IPS DF 19.7 (cell line): Measurements from ENCODE around the gene SMCP.

ENCODE experiments used
- DNase-seq: peaks from one replicate; pipeline ENCODE4 v3.0.0-alpha.2; 2013; ENCODE audit warnings: low read depth, low spot score

Gene SMCP

DNA sequence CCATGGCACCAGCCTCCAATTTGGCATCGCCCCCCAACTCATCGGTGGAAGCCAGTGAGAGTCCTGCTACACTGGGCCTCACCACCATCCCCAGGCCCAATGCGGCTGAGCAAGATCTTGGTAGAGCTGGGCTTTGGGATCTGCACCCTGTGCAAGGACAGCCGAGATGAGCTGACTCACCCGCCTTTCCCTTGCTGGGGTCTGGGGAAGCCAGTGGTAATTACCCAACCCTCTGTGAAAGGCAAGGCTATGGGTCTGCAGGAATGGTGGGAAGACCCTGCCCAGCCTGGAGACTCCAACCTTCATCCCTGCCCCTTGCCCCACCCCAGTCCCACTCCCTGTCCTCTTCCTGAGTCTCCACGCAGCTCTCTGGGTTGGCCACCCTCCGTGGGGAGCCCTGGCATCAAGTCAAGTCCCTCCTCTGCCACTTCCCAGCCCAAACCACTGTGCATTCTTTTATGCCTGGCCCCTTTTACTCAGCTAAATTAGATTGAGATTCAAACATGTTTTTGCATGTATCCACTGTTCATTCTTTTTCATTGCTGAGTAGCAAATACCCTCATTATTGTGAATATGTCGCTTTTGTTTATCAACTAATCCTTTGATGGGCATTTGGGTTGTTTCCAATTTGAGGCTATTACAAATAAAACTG, 8.8 kb downstream of the SMCP start:
- DNase-seq = no peak

DNA sequence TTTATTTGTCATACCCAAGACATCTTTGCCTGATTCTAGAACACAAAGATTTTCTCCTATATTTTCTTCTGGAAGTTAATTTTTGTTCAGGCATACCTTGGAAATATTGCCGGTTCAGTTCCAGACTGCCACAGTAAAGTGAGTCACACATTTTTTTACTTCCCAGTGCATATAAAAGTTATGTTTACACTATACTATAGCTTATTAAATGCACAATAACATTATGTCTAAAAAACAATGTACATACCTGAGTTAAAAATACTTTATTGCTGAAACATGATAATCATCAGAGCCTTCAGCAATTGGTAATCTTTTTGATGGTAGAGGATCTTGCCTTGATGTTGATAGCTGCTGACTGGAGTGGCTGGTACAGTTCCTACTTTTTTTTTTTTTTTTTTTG, 10.0 kb downstream of the SMCP start:
- no peak for DNase-seq

DNA sequence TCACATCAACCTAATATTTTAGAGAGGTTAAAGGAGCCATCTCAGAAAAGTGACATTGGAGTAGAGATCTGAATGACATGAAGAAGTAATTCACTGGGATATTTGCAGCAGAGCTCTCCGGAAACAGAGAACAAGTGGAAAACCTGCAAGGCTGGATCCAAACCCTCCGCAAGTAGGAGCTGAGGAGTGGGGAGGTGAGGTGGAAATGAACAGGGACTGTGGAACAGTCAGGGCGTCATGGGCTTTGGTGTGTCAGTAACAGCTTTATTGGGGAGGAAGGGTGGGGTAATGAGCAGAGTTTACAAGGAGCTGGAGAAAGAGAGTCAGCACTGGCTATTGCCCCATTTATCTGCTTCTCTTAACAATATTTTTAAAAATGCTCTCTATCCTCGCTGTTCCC, 20.9 kb downstream of the SMCP start:
- DNase-seq = no peak

DNA sequence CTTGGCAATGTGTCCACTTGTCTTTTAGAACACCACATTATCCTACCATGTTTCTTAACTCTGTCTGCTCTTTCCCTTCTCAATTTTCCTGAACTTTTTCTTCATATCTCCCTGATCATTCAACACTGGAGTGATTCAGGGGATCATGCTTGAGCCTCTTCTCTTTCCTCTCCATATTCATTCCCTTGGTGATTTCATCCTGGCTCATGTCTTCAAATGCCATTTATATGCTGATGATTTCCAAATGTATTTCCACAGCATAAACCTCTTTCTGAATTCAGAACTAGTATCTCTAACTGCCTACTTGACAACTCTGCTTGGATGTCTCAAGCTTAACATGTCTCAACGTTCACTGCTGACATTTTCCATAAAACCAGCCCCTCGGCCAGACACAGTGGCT, 21.8 kb downstream of the SMCP start:
- no peak for DNase-seq

DNA sequence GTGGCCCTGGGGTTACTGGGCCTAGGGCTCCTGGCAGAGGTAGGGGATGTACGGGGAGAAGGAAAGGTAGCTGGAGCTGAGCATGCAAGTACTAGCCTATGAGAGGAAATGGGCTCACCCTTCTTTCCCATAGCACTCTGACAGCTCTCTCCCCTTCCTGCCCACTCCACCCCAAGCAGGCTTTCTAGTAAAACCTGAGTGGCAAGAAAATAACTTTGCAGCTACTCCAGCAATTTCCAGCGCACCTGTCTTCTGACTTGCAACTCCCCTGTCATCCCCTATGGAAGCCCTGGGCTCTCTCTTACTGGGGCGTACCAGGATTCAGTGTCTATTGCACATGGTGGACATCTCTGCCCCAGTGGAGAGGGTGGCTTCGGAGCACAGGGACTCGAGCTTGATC, 23.5 kb downstream of the SMCP start:
- no peak for DNase-seq

DNA sequence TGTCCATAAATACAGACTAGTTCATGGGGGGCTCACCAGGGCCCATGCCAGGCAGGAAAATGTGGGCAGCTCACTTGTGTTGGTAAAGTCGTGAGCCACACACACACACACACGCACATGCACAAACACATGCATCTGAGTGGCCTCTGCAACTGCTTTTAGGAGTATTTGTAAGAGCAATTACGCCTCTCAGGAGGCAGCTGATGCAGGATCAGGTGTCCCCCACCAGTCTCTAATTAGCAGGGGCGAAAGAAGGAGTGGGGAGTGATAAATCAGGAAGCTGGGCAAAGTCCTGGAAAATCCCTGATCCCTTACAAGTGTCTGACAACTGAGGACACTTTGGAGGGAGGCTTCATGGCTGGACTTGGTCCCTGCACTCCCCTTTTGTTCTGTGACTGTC, 24.5 kb downstream of the SMCP start:
- no peak for DNase-seq

DNA sequence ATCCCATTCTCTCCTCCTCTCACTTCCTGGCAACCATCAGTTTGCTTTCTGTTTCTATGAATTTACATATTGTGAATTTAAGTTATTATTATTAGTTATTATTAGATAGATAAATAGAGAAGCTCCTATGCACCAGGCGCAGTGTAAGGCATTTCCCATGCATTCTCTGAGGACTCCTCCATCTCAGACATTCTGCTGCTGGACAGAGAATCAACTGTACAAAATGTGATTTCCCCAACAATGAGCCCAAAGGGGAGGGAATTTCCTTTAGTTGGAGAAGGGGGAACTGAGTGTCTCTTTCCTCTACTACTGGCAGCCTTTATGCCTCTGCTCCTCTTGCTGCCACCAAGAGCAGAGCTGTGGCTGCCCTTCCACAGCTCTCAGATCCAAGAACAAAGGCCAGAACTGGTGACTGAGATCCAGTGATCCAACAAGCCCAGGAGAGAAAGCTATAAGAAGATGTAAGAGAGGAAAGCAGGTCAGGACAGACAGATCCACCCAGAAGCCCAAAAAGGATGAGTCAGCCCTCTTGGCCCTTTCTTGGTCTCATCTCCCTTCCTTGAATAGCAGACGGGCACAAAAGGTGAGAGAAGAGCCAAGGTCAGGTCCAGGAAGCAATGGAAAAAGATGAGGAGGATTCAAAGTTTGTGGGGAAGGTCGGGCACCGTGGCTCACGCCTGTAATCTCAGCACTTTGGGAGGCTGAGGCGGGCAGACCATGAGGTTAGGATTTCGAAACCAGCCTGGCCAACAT, 26.7 kb downstream of the SMCP start:
- DNase-seq = no peak

DNA sequence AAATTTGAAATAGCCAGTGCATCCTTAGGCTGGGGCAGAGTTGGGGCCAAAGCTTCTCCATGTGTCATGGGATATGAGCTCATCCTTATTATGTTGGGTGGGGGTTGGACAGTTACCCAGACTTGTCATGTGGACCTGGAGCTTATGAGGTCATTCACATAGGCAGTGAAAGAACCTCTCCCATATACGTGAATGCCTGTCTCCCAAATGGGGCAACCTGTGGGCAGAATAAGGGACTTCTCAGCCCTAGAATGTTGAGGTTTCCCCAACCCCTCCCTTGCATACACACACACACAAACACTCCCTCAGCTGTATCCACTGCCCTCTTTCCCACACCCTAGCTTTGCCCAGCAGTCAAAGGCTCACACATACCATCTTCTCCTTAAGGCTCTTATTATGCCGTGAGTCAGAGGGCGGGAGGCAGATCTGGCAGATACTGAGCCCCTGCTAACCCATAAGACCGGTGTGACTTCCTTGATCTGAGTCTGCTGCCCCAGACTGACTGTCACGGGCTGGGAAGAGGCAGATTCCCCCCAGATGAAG, 28.0 kb downstream of the SMCP start:
- no peak for DNase-seq

DNA sequence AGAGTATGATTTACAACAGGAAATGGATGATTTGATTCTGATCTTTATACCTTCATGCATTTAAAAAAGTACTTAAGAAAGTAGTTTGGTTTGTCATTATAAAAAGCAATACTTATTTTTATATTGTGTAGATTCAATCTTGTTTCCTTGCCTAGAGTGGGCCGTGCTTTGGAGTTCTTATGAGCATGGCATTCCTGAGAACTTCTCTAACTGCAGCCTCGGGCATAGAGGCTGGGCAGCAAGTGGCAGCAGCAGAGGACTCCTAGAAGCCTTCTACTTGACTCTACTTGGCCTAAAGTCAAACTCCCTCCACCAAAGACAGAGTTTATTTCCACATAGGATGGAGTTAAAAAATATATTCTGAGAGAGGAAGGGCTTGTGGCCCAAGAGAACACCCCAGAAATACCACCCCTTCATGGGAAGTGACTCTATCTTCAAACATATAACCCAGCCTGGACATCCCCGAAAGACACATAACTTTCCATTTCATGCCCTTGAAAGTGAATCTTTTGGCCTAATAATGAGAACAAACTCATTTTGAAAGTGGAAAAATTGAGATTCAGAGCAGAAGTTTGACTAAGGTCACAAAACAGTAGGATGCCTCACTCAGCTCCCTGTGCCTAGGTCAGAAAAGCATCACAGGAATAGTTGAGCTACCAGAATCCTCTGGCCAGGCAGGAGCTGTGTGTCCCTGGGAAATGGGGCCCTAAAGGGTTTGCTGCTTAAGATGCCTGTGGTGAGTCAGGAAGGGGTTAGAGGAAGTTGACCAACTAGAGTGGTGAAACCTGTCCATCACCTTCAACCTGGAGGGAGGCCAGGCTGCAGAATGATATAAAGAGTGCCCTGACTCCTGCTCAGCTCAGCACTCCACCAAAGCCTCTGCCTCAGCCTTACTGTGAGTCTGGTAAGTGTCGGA, 29.8 kb downstream of the SMCP start, which contains the start of gene IVL:
TSS of gene IVL (plus strand) at position 861 of the 916 bp plus-strand sequence. CDS start 1,252 bp downstream, outside the sequence.
- DNase-seq = no peak

DNA sequence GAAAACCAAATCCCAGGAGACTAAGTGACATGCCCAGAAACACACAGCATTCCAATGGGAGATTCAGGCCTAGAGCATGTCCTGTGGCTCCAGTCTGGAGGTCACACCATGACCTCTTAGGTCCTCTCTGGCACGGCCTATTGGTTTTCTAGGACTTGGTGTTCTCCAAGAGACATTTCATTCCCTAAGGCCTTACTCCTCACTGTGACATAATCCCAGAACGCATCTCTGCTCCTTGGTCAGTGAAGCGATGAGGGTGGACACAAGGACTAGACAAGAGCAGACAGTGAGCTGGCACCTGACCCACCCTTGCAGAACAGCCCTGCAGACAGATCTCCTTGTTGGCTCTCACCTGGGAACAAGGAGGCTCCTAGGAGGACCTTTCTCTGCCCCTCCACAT, 31.1 kb downstream of the SMCP start:
- DNase-seq = no peak

DNA sequence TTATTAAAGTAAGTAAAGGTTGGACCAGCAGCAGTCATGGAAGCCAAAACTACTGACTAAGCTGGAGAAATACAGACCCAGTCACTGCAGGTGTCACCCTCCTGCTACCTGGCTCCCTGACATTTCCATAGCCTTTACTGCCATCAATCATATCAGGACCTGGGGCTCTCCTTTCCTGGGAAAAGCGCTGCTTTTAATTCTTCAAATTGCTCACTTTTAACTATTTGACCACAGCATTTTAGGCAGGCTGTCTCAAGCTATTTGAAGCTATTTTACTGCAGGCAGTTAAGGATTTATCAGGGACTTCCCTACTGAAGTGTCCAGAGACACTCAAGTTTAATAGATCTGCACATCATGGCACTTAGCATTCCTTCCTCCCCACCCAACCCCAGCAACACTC, 34.3 kb downstream of the SMCP start:
- no peak for DNase-seq

DNA sequence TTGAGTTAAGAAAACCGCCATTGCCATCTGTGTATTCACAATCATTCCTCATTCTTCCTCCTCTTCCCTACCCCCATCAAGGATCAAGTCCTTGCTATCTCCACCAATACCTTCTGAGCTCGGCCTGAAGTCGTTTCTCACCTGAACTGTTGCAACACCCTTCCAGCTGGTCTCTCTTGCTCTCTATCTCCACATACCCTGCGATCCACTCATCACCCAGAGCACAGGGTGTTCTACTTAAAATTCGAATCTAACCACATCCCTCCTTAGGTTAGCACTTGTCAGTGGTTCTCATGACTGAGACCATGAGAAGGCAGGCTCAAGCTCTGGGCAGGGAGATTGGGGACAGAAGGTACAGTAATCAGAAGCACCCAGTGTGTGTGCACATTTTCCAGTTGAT, 34.8 kb downstream of the SMCP start:
- DNase-seq = no peak

DNA sequence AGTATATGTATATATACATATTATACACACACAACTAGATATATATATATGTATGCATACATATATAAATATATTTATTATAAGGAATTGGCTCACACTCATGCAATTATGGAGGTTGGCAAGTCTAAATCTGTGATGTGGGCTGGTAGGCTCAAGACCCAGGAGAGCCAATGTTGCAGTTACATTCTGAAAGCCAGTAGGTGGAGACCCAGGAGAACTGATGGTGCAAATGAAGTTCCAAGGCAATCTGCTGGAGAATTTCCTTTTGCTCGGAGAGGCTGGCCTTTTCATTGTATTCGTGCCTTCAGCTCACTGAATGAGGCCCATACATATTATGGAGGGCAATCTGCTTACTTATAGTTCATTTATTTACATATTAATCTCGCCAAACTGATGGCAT, 39.7 kb downstream of the SMCP start:
- no peak for DNase-seq

DNA sequence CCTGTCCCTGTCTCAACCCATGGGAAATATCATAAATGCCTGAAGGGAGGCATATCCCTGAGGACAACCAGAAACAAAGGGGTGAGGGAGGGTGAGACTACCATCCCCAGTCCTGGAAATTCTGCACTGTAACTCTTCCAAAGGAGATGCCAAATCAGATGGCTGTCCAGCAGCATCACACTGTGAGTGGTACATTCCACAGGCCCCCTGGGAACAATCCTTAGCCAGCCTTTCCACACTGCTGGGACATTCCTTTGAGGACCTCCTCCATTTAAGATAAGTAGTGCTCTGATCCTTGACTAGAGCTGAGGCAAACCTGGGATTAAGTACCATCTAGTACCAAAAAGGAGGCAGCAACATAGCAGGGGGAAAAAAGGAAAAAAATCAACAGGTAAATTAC, 40.9 kb downstream of the SMCP start:
- no peak for DNase-seq

DNA sequence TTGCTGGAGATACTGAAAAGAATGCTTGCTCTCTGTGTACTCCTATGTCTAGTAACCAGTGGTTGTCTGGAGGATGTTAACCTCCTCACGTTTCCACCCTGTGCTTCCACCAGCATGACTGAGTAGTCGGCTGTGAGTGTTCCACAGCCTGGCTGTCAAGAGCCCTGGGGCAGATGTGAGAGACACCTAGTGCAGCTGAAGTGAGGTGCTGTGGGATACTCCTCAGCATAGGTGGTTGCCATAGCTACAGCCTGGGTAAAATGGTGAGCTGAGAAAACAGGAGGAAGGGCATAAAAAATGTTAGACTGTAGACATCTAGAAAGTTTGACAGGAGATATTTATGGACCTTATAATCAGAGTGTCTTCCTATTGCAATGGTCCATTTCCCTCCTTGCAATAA, 46.1 kb downstream of the SMCP start:
- DNase-seq = no peak

DNA sequence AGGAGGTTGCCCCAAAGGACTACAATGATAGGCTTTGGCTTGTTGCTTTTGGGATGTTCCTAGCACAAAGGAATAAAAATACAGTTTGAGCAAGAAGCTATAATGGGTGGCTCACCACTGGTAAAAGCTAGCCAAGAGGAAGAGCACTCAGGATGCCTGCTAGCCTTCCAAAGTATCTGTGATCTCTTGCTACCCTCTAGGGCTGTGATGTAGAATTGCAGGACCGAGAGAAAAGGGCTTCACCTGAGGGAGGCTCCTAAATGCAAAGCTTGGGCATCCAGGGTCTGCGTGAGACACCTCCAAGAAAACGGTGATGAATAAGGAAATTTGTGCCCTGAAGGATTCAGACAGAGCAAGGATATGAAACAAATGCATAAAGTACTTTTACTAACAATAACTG, 48.0 kb downstream of the SMCP start:
- DNase-seq = no peak

DNA sequence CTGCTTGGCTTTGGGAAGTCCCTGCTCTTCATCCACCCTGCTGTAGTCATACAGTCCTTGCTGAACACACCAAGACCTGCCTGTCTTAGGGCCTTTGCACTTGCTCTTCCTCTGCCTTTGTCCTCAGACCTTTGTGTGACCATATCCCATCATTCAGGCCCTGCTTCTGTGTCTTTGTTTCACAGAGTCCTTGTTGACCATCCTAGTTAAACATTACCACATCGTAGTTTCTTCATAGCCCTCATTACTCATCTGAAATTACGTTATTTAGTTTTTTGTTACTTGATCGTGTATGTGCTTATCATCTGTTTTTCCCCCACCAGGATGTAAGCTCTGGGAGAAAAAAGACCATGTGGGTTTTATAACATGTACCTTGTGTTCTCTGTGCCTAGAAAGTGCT, 50.5 kb downstream of the SMCP start:
- DNase-seq = no peak

DNA sequence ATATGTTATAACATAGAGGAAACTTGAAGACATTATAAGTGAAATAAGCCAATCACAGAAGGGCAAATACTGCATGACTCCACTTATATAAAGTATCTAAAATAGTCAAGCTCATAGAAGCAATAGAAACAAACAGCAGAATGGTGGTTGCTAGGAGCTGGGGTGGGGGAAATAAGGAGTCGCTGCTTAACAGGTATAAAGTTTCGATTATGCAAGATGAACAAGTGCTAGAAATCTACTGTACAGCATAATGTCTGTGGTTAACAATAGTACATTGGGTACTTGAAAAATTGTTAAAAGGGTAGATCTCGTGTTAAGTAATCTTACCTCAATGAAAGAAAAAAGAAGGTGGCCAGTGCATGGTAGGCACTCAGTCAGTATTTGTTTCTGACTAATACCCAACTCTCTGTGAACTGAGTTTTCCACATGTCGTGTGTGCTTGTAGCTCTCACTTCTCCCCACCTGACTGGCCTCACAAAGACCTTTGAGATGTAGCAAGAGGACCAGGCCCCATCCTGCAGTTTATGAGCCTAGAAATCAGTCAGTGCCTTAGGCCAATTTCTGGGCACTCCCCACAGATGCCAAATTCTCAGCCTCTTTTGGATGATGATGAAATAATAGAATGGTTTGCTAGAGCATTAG, 54.2 kb downstream of the SMCP start:
- no peak for DNase-seq

DNA sequence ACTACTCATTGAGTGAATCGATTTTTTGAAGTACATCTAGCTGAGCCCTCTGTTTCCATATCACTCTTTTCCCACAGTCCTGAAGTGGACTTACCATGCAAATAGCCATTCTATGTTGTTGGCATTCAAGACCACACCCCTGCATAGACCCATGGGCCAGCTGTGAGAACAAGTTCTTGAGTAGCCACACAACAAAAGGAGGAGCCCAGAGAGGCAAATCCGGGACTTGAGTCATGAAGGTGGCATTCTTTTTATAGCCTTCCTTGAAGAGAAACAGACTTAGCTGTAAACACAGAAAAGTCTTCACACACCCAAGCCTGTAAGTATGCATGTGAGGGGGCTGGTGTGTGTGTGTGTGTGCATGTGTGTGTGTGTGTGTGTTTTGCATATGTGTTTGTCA, 55.1 kb downstream of the SMCP start:
- DNase-seq = no peak
